ENCODE results near the gene BPIFB1.

BPIFB1 gene

GRCh38 chr20:33273117-33273851 lies 9.7 kb upstream of the BPIFB1 start:
- no peak for DNase-seq

GRCh38 chr20:33275215-33275614 lies 7.8 kb upstream of the BPIFB1 start:
- no peak for DNase-seq

GRCh38 chr20:33275871-33276270 lies 7.1 kb upstream of the BPIFB1 start:
- DNase-seq = no peak

- DNase-seq = no peak
These were observed 6.5 kb upstream of the BPIFB1 start for GRCh38 chr20:33276303-33277113.

GRCh38 chr20:33277471-33278441 lies 5.3 kb upstream of the BPIFB1 start:
- DNase-seq = no peak

GRCh38 chr20:33278700-33279099 lies 4.3 kb upstream of the BPIFB1 start:
- no peak for DNase-seq

- no peak for DNase-seq
These were observed 3.6 kb upstream of the BPIFB1 start for GRCh38 chr20:33279261-33279910.

- DNase-seq = no peak
These were observed 2.9 kb upstream of the BPIFB1 start for GRCh38 chr20:33280000-33280680.

- DNase-seq = no peak
These were observed 2.2 kb upstream of the BPIFB1 start for GRCh38 chr20:33280775-33281174.

- no peak for DNase-seq
These were observed 1.4 kb upstream of the BPIFB1 start for GRCh38 chr20:33281550-33282146.

GRCh38 chr20:33282196-33282934 lies 649 bp upstream of the BPIFB1 start:
- DNase-seq = no peak

- DNase-seq = no peak
These were observed 1.3 kb downstream of the BPIFB1 start for GRCh38 chr20:33284284-33284683.

GRCh38 chr20:33284937-33285336 lies 1.9 kb downstream of the BPIFB1 start:
- no peak for DNase-seq

- no peak for DNase-seq
These were observed 3.0 kb downstream of the BPIFB1 start for GRCh38 chr20:33285861-33286495.

GRCh38 chr20:33287884-33288283 lies 4.9 kb downstream of the BPIFB1 start:
- no peak for DNase-seq

GRCh38 chr20:33290852-33291251 lies 7.8 kb downstream of the BPIFB1 start:
- no peak for DNase-seq

- DNase-seq = no peak
These were observed 8.4 kb downstream of the BPIFB1 start for GRCh38 chr20:33291416-33291815.

- DNase-seq = peak; percentile 69
These were observed 8.9 kb downstream of the BPIFB1 start for GRCh38 chr20:33291830-33292355.

- DNase-seq = no peak
These were observed 13.2 kb downstream of the BPIFB1 start for GRCh38 chr20:33296206-33296605.

- DNase-seq = no peak
These were observed 15.4 kb downstream of the BPIFB1 start for GRCh38 chr20:33298391-33298790.
